Muscle of arm (tissue), 14 donors: ENCODE data around the gene CCDC169. TPM values are rescaled to one million over a fixed set of nuclear protein-coding genes. Genes with fewer than 3 reads are reported as not detected.
"Not testable (repeated sequence)": the region's sequence is repeated elsewhere in the genome, so short reads cannot be mapped to it uniquely, and the experiment has no call there.

Experiments
- DNase-seq: peaks from one replicate; pipeline ENCODE4 v3.0.0-alpha.2; 2013
- long read RNA-seq, 11 donors: transcript quantifications; one replicate each; lab custom pipeline, GENCODE V29; 2026
- polyA plus RNA-seq, 12 donors: library from polyadenylated mRNA; unstranded; fragments of 120-200 nt; gene quantifications; one replicate each; pipeline ENCODE4 v1.2.1, GENCODE V29; 2013; ENCODE audit not compliant: insufficient read length in 12 of 12

CCDC169 gene
- 1 to 10 TPM in 10 of 12 donors, not detected in 2; 1.7 to 5.3 (median 3.5) TPM for polyA plus RNA-seq
- long read RNA-seq, donor 1: 0 reads
- long read RNA-seq, donor 2: 0 reads
- long read RNA-seq, donor 3: 0 reads
- long read RNA-seq, donor 4: 0 reads
- long read RNA-seq, donor 5, full-length matches to known transcripts: 2 of 2 reads
- long read RNA-seq, donor 5, partial matches to known transcripts: 0 of 2 reads
- long read RNA-seq, donor 5, other reads (novel, unspliced or antisense): 0 of 2 reads
- long read RNA-seq, donor 6: 0 reads
- long read RNA-seq, donor 7: 0 reads
- long read RNA-seq, donor 8, partial matches to known transcripts: 0 of 1 reads
- long read RNA-seq, donor 8, other reads (novel, unspliced or antisense): 0 of 1 reads
- long read RNA-seq, donor 9: 0 reads
- long read RNA-seq, donor 10: 0 reads
- long read RNA-seq, donor 11: 0 reads

DNA sequence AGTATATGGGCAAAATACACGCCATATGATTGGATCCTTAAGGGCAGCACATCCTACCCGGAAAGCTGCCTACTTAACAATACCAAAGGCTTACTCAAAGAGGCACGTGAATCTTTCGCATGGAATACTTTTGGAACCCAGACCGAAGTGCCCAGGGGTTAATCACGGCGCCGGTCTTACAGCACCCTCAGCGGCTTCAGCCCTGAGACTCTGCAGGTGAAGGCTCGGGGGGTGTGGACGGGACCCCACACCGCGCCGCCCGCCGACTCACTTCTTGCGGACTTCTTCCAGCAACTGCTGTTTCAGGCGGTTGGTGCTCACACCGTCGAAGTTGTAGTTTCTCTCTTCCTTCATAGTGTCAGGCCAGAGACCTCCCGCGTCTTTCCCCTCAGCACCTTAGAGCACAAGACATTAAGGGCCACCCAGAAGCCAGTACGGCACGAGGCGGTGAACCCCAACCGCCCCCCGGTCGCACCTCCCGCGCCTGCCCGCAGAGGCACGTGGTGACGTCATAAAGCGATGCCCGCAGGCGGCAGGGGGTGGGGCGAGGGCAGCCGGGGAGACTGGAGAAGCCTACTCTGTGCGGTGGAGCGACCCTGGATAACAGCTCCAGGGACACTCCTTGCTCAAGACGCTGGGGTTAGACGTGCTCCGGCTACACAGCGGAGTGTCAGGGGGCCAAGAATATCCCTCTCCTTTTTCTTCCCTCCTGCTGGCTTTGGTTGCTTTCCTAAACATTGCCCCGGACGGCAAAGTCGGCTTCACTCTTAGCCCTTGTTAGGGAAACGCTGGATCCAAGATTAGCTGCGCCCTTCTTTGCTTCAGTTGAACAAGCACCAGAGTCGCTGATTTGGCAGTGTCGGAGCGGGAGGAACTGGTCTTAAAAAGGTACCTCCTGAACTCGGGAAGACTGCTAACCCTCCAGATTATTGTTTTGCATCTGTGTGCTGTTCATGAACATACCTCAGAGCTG lies at the start of gene CCDC169:
CCDC169 (minus strand) TSS at position 449 of the 973 bp plus-strand sequence; CDS start at position 354, 95 bp downstream.
- peak; percentile 50 for DNase-seq

DNA sequence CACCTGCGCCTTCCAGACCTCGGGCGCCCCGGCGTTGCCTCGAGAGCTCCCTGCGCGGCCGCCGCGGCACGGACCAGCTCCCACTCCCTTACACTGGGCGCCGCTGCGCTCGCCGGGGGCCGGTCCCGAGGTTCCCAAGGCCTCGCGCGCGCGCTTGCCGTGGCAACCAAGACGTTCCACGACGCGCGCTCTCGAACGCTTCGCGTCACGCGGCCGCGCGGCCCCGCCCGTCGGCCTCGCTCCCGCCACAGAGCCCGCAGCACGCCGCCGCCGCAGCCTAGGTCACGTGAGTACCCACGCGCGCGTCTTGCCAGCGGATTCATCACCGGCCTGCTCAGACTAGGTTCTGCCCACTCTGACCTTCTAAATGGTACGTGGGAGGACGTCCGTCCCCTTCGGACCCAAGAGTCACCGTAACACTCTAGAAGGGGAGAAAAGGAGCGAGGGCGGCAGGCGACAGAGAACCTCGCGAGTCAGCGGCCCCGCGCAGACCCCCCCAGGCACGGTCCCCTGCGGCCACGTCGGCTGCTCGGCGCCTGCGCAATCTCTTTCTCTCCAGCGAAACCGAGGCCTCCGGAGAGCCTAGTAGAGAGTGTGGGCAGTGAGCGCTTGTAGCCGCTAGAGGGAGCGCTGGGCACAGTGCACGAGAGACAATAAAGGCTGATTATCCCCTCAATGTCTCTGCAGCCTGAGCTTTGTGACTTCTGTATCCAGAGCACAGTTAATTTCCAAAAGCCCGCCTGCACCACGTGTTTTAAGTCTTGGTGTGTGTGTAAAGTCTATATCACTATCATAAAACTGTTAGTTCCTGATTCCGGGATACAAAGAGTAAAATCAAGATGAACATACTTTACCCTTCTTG lies 48.8 kb upstream of the CCDC169 start, which contains the start of gene SPART:
SPART (minus strand) TSS at position 173 of the 862 bp plus-strand sequence. CDS start 10,564 bp downstream, outside the sequence.
- DNase-seq: peak; percentile 96

DNA sequence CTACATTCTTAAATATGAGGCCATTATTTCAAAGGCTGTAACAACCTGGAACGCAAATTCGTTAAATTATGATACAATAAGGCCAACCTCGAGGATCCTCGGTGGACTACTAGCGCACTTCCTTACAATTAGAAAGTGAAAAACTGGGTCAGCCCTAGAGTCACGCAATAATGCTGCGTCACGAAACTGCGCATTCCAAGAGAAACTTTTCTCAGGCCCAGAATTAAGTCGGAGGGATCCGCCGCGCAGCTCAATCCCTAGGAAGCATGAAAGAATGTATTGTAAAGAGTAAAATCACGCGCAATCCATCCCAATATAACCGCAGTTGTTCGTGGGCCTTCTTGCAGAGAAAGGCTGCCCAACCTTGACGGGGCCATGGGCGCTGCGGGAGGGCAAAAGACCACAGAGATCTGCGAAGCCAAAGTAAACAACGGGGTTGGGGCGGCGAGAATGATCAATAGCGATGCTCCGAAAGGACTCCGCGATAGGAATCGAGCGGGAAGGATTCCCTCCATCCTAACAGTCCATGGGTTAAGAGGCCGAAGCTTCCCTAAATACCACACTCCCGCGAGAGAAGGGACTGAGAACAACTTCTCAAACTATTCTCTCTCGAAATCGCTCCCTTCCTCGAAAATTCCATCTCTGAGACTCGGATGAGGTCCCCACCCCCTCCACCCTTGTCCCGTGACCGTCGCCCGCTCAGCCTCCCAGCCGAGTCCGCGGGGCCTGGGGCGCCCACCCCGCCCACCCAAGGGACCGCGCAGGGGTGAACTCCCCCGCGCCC lies 48.0 kb upstream of the CCDC169 start:
- peak; percentile 87 for DNase-seq

GRCh38 chr13:36344886-36345437 lies 47.3 kb upstream of the CCDC169 start:
- DNase-seq: no peak

GRCh38 chr13:36344173-36344572 lies 46.6 kb upstream of the CCDC169 start:
- no peak for DNase-seq

- no peak for DNase-seq
Measured at GRCh38 chr13:36343766-36344165, 46.2 kb upstream of the CCDC169 start.

DNA sequence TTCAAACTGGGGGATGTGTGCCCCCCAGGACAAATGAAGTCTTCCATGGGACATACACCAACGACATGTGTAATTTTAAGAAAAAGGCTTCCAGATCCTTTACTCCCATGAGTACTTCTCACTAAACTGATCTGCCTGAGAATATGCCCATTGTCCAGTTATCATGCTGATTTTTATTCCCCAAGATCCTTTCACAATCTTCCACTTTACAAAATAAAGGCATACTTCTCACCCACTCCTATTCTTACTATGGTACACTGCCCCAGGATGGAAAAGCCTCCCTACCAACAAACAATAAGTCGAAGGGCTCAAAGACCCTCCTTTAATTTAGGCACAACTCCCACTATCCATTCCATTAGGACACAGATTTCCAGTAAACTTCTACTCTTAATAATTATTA lies 45.1 kb upstream of the CCDC169 start:
- no peak for DNase-seq

DNA sequence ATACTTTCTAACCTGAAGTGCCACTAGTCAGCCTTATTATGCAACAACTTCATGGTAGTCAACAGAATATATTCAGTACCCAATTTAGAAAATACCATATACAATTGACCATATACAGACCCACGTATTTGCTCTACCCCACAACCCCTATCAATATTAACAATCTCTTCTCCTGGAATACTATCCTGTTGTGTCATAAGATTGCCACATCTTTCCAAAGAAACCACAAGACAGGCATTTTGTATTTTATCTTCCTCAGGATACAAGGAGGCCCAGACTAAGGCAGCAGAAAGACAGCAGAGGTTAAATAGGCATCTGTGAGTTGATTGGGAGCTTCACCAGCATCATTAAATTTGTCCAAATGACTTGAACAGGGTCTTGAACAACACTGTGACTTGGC lies 44.1 kb upstream of the CCDC169 start:
- DNase-seq: no peak

GRCh38 chr13:36339600-36340155 lies 42.1 kb upstream of the CCDC169 start:
- DNase-seq: no peak

DNA sequence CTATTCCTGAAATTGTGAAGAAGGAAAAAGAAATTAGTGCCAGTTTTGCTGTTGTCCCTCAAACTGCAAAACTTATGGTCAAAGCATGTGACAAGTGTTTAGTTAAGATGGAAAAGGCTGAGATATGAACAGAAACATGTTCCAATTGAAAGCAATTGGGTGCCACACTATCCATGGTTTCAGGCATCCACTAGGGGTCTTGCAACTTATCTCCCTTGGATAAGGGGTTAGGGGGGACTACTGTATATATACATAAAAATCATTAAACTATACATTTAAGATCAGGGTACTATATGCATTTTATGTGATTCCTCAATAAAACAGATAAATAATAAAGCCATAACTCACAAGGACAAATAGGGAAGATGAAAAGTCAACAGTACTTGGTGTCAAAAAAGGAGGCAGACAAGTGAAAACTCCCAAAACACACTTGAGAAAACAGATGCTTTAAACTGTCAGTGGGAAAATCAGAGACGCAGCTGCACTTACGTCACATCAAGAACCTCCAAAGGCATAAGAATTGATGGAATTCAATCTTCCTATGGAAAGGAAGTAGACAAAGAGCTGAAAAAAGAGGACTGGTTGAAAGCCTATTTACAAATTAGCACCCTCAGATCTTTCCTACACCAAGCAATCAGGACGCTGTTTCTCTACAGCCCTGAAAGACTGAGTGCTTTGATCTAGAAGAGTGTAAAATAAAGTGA lies 40.5 kb upstream of the CCDC169 start:
- DNase-seq: no peak

DNA sequence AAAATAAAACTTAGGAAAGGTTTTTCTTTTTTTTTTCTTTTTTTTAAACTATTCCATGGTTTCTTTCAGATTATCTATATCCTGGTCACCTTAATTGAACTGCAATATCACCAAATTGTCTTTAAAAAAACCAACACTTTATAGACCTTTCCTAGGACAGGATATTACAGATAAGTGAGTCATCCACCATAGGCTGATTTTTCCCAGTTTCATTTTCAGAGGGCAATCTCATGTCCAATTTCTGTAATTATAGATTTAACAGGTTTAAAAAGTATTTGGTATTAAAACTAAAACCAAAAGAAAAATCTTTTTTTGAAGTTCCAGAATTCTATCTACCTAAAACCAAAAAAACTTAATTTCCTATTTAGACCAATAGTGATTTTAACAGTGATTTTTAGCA lies 35.4 kb upstream of the CCDC169 start:
- DNase-seq: no peak

DNA sequence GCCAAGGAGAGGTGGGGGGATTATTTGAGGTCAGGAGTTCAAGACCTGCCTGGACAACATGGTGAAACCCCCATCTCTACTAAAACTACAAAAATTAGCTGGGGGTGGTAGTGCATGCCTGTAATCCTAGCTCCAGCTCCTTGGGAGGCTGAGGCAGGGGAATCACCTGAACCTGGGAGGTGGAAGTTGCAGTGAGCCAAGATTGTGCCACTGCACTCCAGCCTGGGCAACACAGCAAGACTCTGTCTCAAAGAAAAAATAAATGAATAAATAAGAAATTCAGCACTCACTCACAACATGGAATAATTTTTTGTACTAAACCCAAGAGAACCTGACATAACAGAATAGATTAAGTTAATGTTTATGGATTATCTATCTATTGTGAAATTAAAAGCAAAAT lies 34.6 kb upstream of the CCDC169 start:
- not testable (repeated sequence) for DNase-seq

DNA sequence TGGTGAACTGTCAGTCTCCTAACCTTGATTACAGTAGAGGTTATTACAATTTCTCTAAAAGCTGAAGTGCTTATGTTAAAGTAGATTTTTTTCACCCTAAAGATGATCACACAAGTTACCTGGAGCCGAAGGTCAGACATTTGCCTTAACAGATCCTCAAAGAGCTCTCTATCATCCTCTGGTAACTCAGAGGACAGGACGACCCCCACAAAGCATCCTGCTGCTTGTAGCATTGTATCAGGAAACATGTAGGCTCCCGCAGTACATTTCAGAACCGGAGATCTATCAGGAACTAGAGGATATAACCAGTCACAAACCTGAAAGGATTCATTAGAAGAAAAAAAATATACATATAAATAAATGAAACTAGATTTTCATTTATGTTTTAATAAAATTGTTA lies 33.7 kb upstream of the CCDC169 start:
- no peak for DNase-seq

GRCh38 chr13:36329361-36329760 lies 31.7 kb upstream of the CCDC169 start:
- no peak for DNase-seq

DNA sequence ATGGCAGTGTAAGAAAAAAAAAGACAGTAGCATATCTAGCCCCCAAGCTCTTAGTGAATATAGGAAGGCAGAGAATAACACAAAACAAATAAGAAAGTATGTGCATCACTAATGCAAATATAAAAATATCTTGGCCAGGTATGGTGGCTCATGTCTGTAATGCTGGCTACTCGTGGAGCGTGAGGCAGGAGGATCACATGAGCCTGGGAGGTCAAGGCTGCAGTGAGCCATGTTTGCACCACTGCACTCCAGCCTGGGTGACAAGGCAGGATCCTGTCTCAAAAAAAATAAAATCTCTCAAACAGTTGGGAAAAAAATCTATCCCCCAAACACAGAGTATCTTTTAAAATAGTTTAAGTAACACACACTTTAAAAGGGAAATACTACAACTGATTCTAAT lies 31.2 kb upstream of the CCDC169 start:
- no peak for DNase-seq

- DNase-seq: no peak
Measured at GRCh38 chr13:36325912-36326311, 28.3 kb upstream of the CCDC169 start.

DNA sequence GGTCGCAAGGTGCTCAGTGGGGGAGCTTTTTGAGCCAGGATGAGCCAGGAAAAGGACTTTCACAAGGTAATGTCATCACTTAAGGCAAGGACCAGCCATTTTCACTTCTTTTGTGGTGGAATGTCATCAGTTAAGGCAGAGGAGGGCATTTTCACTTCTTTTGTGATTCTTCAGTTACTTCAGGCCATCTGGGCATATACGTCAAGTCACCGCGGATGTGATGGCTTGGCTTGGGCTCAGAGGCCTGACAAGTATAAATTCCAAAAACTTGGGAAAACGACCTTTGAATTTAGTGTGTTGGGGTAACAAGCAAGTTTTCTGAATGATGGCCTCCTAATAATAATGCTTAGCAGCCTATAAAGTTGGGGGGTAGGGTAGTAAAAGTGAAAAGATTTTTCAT lies 27.3 kb upstream of the CCDC169 start:
- DNase-seq: not testable (repeated sequence)

GRCh38 chr13:36323951-36324566 lies 26.4 kb upstream of the CCDC169 start:
- DNase-seq: no peak

DNA sequence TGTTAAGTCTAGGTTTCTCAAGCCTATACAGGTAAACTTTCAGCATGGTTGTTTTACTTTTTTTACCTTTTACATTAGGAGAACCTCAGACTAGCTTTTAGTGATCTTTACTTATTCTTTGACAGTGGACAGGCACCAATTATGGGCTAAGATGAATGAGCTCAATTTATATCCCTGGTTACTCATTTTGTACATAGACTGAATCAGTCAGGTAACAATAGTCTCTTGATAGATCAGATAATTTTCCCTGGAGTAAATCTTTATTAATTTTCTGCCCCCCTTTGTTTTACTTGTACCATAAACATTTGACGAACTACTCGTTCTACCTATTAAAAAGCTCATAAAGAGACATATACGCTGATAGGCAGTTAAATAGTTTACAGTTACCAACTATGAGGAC lies 25.8 kb upstream of the CCDC169 start:
- DNase-seq: no peak
